Measurements from ENCODE around the gene NUP35. TPM values are rescaled to one million over a fixed set of nuclear protein-coding genes. Genes with fewer than 3 reads are reported as not detected.

NUP35 gene
- total RNA-seq, 1 donor from 2014 or later = 11.3 TPM

- no peak overlapping the region for H3K27ac ChIP-seq (ENCODE audit: low read depth, low read length)
- FAIRE-seq (no peak), DNase-seq (ENCODE audit: low read depth) (peak; percentile 47)
- Mint-ChIP-seq H3K4me3 (ENCODE audit: unreplicated experiment) (no peak overlapping the region), H3K36me3 (ENCODE audit: low read depth, unreplicated experiment) (no peaks in the 10 kb centered on the region), H3K27me3 (ENCODE audit: low read depth, unreplicated experiment) (no peaks in the 10 kb centered on the region), H3K27ac (ENCODE audit: unreplicated experiment) (no peak overlapping the region), H3K4me1 (ENCODE audit: low read depth, unreplicated experiment) (peaks cover 3% of the 10 kb centered on the region), H3K9me3 (ENCODE audit: unreplicated experiment) (no peaks in the 10 kb centered on the region)
- no peak for TF ChIP-seq CTCF (IDR thresholded peaks at IDR 0.05; ENCODE audit: insufficient read depth, low read depth, low read length)
- no peak for TF ChIP-seq EZH2 (IDR thresholded peaks at IDR 0.05; ENCODE audit: insufficient read depth, low read length)
- H3K27me3 ChIP-seq (ENCODE audit: insufficient read depth, low read length) = no peaks in the 10 kb centered on the region
- H3K9me3 ChIP-seq (ENCODE audit: insufficient read depth, low read depth, low read length) = no peaks in the 10 kb centered on the region
- H3K4me3 ChIP-seq (ENCODE audit: insufficient read depth, low read depth, low read length) = no peak overlapping the region
- no peaks in the 10 kb centered on the region for H4K20me1 ChIP-seq (ENCODE audit: insufficient read depth, low read length)
- no peaks in the 10 kb centered on the region for H3K79me2 ChIP-seq (ENCODE audit: insufficient read depth, low read length)
- H3K9ac ChIP-seq (ENCODE audit: low read length) = no peak overlapping the region
- H3K36me3 ChIP-seq (ENCODE audit: insufficient read depth, low read length) = no peaks in the 10 kb centered on the region
- H3K4me1 ChIP-seq (ENCODE audit: insufficient read depth, low read length) = peaks cover 4% of the 10 kb centered on the region
- no peak overlapping the region for H3K4me2 ChIP-seq (ENCODE audit: low read length)
- no peak overlapping the region for H2AFZ ChIP-seq (ENCODE audit: low read depth, low read length)
Measured at GRCh38 chr2:183081911-183082310, 42.3 kb upstream of the NUP35 start.

GRCh38 chr2:183088061-183088460 lies 36.2 kb upstream of the NUP35 start:
- no peak overlapping the region for H3K4me3 Mint-ChIP-seq (ENCODE audit: unreplicated experiment)
- H3K4me3 ChIP-seq (ENCODE audit: insufficient read depth, low read depth, low read length) = no peak overlapping the region
- H3K4me2 ChIP-seq (ENCODE audit: low read length) = no peak overlapping the region
- no peaks in the 10 kb centered on the region for H3K4me1 Mint-ChIP-seq (ENCODE audit: low read depth, unreplicated experiment)
- no peaks in the 10 kb centered on the region for H4K20me1 ChIP-seq (ENCODE audit: insufficient read depth, low read length)
- H3K27me3 ChIP-seq (ENCODE audit: insufficient read depth, low read length) = no peaks in the 10 kb centered on the region
- no peaks in the 10 kb centered on the region for H3K4me1 ChIP-seq (ENCODE audit: insufficient read depth, low read length)
- no peaks in the 10 kb centered on the region for H3K36me3 Mint-ChIP-seq (ENCODE audit: low read depth, unreplicated experiment)
- no peak overlapping the region for H3K9ac ChIP-seq (ENCODE audit: low read length)
- no peaks in the 10 kb centered on the region for H3K9me3 ChIP-seq (ENCODE audit: insufficient read depth, low read depth, low read length)
- H3K27me3 Mint-ChIP-seq (ENCODE audit: low read depth, unreplicated experiment) = no peaks in the 10 kb centered on the region
- H3K36me3 ChIP-seq (ENCODE audit: insufficient read depth, low read length) = no peaks in the 10 kb centered on the region
- FAIRE-seq = no peak
- H3K27ac Mint-ChIP-seq (ENCODE audit: unreplicated experiment) = no peak overlapping the region
- no peaks in the 10 kb centered on the region for H3K9me3 Mint-ChIP-seq (ENCODE audit: unreplicated experiment)
- H3K79me2 ChIP-seq (ENCODE audit: insufficient read depth, low read length) = no peaks in the 10 kb centered on the region
- no peak overlapping the region for H3K27ac ChIP-seq (ENCODE audit: low read depth, low read length)
- DNase-seq (ENCODE audit: low read depth) = no peak
- TF ChIP-seq EZH2 (IDR thresholded peaks at IDR 0.05; ENCODE audit: insufficient read depth, low read length) (no peak), CTCF (IDR thresholded peaks at IDR 0.05; ENCODE audit: insufficient read depth, low read depth, low read length) (no peak)
- H2AFZ ChIP-seq (ENCODE audit: low read depth, low read length) = no peak overlapping the region

- Histone ChIP-seq H3K9me3 (ENCODE audit: insufficient read depth, low read depth, low read length) (no peaks in the 10 kb centered on the region), H3K4me1 (ENCODE audit: insufficient read depth, low read length) (peaks cover 5% of the 10 kb centered on the region), H3K27me3 (ENCODE audit: insufficient read depth, low read length) (no peaks in the 10 kb centered on the region), H3K36me3 (ENCODE audit: insufficient read depth, low read length) (no peaks in the 10 kb centered on the region), H3K27ac (ENCODE audit: low read depth, low read length) (no peak overlapping the region), H3K9ac (ENCODE audit: low read length) (no peak overlapping the region), H3K79me2 (ENCODE audit: insufficient read depth, low read length) (no peaks in the 10 kb centered on the region), H2AFZ (ENCODE audit: low read depth, low read length) (no peak overlapping the region), H3K4me2 (ENCODE audit: low read length) (no peak overlapping the region), H3K4me3 (ENCODE audit: insufficient read depth, low read depth, low read length) (no peak overlapping the region), H4K20me1 (ENCODE audit: insufficient read depth, low read length) (no peaks in the 10 kb centered on the region)
- FAIRE-seq (no peak), DNase-seq (ENCODE audit: low read depth) (no peak)
- H3K27ac Mint-ChIP-seq (ENCODE audit: unreplicated experiment) = no peak overlapping the region
- no peaks in the 10 kb centered on the region for H3K27me3 Mint-ChIP-seq (ENCODE audit: low read depth, unreplicated experiment)
- no peaks in the 10 kb centered on the region for H3K9me3 Mint-ChIP-seq (ENCODE audit: unreplicated experiment)
- no peaks in the 10 kb centered on the region for H3K36me3 Mint-ChIP-seq (ENCODE audit: low read depth, unreplicated experiment)
- H3K4me3 Mint-ChIP-seq (ENCODE audit: unreplicated experiment) = no peak overlapping the region
- TF ChIP-seq CTCF (IDR thresholded peaks at IDR 0.05; ENCODE audit: insufficient read depth, low read depth, low read length) = no peak
- TF ChIP-seq EZH2 (IDR thresholded peaks at IDR 0.05; ENCODE audit: insufficient read depth, low read length) = no peak
- H3K4me1 Mint-ChIP-seq (ENCODE audit: low read depth, unreplicated experiment) = peaks cover 3% of the 10 kb centered on the region
Measured at GRCh38 chr2:183089192-183089851, 34.9 kb upstream of the NUP35 start.
